Hepatocyte (in vitro differentiated cells): ENCODE results near the gene LSG1.

Source experiments
- EZH2 ChIP-seq: fragments of 200-600 bp; sonication (generic); IDR thresholded peaks from 2 replicates; pipeline ENCODE4 v1.6.1; 2016; ENCODE audit warnings: antibody characterized with exemption, mild to moderate bottlenecking, borderline replicate concordance
- TF ChIP-seq, protein P1 (sequence below): fragments of 200-600 bp; sonication (generic); IDR thresholded peaks from 2 replicates; pipeline ENCODE4 v1.5.1; 2016; ENCODE audit warnings: antibody characterized with exemption, mild to moderate bottlenecking; ENCODE audit not compliant: poor library complexity

DNA sequence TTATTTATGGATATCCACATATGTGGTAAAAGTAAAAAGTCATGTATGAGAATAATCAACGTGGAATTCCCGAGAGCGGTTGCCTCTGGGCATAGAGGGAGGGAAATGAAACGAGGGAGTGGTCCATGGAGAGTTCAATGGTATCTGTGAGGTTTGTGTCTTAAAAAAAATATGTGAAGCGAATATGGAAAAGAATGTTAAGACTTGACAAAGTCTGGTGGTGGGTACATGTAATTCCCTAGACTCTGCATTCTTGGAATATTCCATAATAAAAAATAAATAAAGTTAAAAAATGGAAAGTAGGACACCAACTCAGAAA, 42.1 kb upstream of the LSG1 start:
- TF ChIP-seq, protein P1, sequence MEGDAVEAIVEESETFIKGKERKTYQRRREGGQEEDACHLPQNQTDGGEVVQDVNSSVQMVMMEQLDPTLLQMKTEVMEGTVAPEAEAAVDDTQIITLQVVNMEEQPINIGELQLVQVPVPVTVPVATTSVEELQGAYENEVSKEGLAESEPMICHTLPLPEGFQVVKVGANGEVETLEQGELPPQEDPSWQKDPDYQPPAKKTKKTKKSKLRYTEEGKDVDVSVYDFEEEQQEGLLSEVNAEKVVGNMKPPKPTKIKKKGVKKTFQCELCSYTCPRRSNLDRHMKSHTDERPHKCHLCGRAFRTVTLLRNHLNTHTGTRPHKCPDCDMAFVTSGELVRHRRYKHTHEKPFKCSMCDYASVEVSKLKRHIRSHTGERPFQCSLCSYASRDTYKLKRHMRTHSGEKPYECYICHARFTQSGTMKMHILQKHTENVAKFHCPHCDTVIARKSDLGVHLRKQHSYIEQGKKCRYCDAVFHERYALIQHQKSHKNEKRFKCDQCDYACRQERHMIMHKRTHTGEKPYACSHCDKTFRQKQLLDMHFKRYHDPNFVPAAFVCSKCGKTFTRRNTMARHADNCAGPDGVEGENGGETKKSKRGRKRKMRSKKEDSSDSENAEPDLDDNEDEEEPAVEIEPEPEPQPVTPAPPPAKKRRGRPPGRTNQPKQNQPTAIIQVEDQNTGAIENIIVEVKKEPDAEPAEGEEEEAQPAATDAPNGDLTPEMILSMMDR, result no peak
- TF ChIP-seq EZH2, result no peak
